Activated CD4-positive, alpha-beta T cell treated with anti-CD3 and anti-CD28 coated beads, Interleukin-10, Interleukin-2, amounts not matched to agents 100 ng/mL and 50 ng/mL, durations not matched to agents 16 hours and 8 hours (primary cell): Measurements from ENCODE around the gene CAPN13.

ENCODE experiments used
- DNase-seq: peaks from one replicate; pipeline ENCODE4 v3.0.0-alpha.2; 2020

Gene CAPN13

DNA sequence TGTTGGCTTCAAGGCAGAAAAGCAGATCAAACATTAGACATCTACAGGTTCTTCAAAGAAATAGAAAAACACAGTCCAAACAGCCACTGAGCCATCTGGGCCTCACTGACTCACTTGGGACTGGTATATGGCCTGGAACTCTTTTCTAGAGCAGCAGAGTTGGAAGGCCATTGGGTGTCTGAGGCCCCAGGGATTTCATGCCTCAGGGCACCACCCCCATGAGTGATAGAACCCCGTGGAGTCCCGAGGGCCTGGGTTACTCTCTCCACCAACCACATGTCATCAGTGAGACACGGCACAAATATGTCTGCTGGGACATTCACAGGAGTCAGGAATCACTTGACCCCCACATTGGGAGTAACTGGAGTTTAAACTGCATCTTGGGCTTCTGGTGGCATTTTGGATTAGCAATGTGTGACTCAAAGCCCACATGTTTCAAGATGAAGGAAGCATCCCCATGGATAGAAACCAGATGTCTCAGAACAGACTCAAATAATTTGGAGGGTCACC, 44.0 kb downstream of the CAPN13 start:
- no peak for DNase-seq

DNA sequence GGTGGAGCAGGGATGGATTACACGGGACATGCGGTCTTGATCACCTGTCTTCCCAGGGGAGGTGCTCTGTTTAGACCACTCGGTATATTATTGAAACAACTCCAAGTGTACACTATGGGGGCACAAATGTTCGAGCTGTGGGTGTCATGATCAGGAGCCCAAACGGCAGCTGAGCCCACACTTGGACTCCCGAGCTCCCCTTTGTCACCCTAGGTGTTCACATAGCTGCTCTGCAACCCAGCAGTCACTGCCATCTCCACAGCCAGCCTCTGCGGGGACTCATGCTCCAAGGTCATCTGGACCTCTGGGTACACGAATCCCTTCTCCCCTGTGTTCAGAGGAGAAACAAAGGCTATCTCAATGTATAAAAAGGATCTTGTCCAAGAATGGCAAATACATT, 46.0 kb downstream of the CAPN13 start:
- no peak for DNase-seq

DNA sequence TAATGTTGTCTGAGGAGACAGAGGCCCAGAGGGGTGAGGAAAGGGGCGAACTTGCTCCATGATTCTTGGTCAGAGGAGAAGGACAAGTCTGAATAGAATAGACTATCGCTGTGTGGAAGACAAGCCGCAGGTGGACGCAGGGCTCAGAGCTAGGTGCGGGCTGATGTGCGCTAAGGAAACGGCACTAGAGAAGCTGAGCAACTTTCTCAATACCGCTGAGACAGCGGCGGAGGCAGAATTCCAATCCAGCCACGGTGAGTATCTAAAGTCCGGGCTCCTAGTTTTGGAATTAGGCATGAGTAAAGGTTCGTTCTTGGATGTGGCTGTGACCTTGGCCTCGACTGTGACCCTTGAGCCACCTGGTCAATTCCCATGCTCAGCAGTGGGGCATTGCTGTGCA, 47.8 kb downstream of the CAPN13 start:
- no peak for DNase-seq

DNA sequence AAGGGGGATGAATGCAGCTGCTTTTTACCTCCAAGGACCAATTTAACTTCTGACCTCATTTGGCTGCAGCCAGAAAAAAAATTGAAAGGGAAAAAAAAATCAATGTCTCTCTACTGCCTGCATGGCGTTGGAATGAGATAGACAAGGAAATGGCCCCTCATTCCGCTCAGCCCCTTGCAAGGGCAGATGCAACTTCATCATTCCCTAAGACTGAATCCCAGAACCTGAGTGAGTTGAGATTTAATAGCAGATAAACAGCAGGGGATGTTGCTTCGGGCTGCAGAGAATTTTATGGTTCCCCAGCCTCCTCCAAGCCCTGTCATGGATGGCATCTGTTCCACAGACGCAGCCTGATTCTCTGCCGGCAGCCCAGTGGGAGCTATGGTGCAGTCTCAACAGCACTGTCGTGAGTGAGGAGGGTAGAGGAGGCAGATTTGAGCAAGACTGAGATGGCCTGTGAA, 49.0 kb downstream of the CAPN13 start:
- no peak for DNase-seq

DNA sequence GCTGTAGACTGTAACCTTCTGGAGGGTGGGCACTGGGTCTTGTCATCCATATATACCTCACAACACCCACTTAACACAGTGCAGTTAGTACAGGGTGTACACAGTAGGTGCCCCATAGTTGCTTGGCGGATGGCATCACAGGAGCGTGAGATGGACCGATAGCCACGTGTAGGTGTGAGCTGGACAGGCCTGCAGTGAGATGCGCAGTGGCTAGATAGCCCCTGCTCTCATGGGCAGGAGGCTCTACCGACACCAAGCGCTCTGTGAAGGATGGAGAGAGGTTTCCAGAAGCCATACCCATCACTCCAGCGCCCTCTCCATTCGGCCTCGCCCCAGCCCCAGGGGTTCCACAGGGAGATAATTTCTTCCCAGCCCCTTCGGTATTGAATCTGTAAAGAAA, 49.5 kb downstream of the CAPN13 start:
- no peak for DNase-seq

DNA sequence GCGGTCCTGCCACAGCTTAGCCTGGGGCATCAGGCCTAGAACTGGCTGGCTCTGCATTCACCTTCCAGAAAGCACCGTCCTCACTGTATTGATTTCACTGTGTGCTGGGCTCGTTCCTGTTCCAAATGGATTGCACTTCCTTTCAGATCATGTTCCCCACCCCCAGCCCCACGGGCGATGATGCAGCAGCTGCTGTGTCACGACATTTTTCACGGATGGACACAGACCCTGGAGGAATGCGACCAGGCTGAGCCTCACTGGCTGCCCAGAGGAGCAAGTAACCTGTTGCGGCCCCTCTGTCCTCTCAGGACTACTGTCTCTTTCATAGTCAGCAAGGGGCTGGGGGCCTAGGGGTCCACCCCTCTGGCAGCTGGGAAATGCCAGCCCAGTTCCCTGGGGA, 50.3 kb downstream of the CAPN13 start:
- no peak for DNase-seq

DNA sequence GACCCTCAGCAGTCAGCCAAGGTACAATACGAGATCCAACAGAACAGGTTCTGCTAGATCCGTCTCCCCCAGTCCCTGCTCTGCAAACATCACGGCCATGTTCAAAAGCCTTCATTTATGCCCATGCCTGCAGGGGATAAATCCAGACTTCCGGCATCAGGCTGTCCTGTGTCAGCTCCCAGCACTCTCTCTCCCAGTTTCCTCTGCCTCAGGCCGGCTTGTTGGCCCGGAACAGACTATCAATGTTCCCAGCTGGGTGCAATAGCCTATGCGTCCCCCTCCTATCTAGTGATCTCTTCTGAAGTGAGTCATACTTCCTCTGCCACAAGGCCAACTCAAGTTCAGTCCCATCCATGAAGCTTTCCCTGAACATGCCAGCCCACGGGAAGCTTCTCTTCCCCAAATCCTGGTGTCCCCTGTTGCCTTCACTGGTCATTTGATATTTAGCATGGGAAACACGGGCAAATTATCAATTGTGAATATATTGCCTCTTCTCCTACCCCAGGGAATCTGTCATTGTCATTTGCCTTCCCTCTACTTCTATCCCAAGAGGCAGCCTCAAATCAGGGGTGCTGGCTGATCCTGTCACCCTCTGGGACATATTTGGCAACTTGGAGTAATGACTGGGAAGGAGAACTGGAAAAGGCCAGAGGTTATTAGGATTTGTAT, 51.1 kb downstream of the CAPN13 start:
- DNase-seq, result no peak

DNA sequence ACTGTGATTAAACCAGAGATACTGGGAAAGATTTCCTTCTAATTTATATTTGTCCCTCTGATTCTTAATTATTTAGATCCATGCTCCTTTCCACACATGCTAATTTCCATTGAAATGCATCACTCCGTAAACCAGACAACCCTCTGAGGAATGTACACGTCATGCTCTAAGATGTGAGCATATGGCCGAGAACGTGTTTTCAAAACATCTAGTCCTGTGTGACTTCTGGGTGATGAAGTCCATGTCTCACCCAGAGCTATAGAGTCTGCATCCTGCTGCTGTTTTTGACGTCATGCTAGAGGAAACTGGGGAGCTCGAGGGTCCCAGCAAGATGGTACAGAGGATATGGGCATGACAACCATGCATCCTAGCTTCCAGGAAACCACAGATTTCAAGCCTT, 53.6 kb downstream of the CAPN13 start:
- no peak for DNase-seq

DNA sequence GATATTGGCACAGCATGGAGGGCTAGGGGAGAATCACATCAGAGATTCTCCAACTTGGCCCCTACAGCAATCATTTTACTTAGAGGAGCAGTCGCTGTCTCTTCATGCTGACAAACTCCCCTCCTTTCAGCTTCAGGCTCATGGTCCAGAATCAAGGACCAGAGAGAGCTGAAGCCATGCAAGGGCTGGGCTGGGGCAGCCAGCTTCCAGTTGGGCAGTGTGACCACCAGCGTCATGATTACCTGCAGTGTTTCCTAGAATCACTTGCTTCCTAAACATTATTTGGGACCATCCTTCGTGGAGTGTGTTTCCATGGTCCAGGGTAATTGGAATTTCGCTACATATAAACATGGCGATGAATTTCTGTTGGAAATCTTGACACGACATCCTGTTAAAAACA, 54.4 kb downstream of the CAPN13 start:
- DNase-seq, result no peak

DNA sequence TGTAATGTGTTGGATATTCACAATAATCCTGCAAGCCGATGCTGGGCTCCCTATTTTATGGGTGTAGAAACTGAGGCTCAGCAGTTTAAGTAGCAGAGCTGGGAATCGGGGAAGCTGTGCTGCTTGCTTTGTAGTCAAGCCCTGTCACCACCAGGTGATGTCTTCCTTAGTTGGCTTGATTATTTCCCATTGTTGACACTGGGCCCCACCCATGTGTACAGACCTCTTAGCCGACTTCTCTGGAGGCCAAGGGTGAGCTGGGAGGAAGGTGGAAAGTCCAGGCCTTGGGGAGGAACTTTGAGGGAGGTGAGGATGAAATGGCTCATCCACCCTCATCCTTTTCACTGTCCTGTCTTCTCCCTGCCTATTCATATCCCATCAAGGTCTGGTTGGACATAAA, 60.0 kb downstream of the CAPN13 start:
- no peak for DNase-seq

DNA sequence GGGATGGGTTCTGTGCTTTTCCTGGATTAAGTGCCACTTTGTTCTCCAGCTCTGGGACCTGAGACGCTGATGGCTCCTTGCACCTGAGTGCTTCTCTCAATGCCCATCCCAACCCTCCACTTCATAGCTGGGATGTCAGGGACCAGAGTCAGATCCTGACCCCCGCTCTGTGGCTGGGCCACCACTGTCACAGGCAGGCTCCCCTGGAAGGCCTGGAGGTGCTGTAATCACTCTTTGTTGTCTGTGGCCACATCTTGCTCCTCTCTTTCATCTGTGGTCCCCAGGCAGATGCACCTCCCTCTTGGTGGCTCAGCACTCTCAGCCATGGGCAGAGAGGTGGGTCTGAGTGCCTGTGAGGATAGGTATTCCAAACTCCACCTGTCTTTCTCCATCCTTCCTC, 62.4 kb downstream of the CAPN13 start:
- no peak for DNase-seq

DNA sequence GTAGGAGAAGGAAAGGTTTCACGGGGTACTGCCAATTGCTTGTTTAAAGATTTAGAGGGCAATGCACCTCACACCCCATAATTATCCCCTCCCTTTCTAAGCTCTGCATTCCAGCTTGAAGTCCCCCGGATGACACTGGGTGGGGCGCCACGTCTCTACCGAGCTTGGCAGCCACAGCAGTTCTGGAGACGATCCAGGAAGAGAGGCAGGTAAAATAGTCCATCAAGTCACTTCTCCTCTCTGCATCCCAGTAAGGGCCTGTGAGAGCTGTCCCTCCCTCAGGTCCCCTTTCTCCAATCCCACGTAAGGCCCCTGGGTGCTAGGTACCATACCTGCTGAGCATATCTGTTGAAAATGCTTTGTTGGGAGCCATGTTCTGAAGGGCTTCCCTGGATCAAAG, 65.7 kb downstream of the CAPN13 start:
- no peak for DNase-seq

DNA sequence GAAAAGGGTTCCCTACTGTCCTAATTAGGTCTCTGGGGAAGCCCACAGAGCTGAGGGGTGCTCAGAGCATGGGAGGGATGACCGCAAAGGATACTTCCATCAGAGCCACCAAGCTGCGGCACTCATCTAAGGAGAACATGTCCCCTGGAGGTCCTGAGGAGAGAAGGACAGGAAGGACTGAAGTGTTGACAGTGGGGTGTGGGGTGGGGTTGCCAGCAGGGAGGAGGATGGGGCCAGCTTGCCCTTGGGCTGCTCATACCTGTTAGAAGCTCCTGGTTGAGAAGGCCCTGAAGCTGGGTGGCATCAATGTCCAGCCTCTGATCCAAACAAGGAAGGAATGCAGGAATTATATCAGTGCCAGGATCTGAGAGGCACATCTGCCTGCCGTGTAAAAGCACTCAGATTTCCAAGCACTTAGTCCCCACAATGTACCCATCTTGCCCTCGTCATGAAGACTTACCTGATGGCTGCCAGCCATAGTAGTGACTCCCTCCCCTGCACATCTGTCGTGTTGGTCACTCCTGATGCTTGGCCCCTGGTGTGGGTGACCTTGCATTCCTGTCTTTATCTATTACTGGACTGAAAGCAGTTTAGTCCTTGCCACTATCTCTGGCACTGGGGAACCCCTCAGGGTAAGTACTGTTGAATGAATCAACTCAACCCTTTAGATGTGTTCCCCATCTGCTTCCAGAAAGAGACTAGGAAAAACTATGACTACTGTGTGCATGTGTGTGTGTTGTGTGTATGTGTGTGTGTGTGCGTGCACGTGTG, 68.9 kb downstream of the CAPN13 start:
- no peak for DNase-seq

DNA sequence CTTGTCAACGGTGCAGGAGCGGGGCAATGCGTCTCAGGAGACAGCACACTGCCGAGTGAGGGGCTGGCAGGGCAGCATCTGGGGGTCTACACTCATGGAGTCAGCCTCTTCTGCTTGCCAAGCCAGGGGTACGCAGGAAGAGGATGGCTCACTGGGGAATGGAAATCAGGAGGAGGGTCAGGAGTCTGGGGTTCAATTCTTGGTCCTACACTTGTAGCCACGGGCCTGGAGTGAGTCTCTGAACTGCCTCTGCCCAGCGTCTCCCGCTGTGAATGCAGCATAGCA, 70.0 kb downstream of the CAPN13 start:
- DNase-seq, result no peak

DNA sequence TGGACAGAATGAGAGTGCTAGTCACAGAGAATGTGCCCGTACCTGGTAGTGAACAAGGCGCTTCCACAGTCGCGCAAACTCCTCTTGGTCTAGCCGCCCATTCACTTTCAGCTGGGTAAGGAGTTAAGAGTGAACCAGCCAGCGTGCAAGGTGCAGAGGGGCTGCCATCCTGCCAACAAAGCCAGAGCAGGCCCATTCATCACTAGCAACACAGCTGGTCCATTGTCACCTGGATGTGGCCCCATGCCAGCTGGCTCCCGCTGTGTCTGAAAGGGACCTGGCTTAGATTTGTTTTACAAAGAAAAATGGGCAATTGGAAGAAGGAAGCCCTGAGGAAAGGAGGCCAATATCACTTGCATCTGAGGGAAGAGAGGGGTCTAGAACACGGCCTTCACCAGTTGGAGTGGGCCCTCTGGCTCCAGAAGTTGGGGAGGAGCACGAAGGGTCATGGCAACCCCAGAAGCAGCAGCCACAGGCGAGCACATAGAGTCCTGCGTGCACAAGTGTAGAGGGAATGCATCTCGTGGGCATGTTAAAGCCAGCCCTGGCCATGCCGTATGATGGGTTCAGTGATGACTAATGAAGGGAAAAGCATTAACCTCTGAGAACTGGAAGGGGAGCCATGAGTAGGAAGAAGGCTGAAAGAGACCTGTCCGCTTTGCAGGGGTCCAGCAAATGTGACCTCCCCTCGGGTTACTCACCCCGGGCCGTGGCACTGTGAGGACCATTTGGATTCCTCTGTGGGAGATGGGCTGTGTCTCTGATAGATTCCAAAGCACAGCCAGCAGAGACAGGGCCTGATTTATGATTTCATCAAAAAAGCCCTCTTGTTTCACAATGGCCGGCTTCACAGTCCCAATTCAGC, 70.6 kb downstream of the CAPN13 start:
- no peak for DNase-seq

DNA sequence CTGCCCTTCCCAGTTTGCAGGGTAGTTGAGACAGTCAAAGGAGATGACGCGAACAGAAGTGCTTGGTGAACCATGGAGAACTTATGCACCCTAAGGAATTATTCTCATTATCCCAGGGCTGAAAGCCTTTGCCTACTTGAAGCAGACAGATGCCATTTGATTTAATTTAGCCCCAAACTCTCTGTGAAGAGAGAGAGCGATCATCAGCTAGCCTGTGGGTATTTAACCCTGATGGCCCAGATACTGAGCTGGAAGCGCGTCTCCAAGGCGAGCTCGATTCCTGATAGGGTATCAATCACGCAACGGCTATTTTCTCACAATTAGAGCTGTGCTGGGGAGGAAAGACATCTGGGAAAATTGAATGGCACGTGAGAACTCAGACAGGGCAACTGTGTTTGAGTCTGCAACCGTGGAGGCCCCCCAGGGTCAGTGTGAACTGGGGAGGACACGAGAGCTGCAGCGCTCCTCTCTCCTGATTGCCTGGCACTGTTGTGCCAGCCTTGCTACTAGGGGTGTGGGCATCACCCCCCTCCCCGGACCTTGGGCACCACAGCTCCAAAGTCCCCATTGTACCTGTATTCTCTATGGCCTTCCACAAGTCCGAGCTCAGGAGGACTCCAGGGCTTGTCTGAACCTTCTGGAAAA, 73.2 kb downstream of the CAPN13 start:
- DNase-seq, result no peak

DNA sequence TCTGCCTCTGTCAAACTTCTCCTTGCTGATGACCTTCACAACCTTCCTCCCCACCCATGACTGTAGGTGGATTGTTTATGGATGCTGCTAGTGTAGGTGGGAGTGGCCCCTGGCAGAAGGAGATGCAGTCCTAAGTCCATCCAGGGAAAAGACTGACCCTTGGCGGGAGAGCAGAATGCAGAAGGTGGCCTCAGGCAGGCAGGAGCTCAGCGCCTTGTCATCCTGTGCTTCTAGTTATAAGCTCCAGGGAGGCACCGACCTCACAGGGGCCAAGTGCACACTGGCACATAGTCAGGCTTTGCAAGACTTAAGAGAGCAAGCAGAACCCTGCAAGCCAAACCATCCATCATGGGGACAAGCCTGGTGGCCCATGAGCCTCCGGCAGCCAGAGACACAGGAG, 74.4 kb downstream of the CAPN13 start:
- no peak for DNase-seq

DNA sequence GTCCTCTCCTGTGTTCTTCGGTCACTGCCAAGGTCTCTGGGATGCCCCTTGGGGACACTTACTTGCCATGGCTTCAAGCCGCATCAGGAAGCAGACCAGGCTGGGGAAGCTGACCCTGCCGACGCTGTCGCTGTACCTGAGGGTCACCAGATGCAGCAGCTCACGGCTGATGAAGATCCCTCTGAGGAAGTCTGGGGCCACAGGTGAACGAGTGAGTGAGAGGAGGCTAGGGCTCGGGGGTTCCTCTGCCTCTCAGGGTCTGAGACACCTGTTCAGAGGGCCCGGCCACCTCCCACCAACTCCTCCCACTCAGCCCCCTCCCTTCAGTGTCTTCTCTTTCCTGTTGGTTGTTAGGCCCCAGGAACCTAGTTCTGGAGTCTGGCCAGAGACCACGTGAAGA, 74.9 kb downstream of the CAPN13 start:
- no peak for DNase-seq

DNA sequence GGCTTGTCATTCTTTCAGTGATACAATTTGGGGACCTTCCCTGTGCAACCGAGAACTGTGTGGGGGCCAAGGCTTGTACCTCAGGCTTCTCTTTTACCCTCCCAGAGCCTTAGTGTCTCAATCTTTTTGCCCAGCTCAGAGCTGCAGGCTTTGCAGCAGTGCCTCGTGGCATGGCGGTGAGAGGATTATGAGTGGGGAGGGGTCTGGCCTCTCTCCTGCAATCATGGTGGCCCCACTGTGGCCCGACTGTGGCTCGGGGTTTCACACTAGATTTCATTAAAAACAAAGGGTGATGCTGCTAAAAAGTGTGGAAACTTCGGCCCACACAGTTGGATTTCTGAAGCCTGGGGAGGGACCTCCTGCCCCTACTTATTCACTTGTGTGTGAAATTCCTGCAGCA, 75.5 kb downstream of the CAPN13 start:
- no peak for DNase-seq

DNA sequence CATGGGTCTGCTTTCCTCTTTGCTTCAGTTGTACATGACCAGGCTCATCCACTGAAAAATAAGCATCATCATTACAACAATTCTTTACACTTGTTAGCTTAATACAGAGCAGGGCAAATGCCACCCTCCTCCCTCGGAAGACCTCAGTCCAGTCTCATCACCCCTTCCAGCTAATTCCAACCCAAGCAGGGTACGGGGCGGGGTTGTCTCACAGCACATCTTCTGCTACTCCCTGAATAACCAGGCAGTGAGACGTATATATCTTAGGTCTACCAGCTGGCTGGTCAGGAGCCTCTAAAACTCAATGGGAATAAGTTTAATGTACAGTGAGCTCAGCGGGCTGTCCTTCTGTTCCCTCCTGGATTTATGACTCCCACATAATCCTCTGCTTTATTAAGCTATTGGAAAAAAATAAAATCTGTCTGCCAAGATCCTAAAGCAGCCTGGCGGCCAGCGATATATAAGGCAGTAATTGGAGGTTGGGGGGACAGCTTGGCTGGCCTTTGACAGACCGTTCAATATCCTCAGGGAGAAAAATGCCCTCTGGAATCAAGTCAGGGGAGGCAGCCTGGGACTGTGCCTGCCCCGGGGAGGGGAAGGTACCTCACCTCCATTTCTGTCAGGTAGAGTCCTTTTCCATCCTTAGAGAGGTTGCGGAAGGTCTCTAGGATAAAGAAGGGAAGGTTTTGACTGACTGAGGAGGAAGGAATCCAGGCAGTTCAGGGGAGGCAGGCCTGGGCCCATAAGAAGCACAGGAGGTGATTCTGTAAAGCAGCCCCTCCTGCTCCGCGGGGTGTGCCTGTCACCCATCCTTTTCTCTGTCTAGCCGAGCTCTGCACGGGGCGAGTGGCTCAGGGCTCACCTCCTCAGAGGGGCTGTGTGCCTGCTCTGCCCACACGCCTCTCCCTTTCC, 76.3 kb downstream of the CAPN13 start:
- DNase-seq, result no peak

DNA sequence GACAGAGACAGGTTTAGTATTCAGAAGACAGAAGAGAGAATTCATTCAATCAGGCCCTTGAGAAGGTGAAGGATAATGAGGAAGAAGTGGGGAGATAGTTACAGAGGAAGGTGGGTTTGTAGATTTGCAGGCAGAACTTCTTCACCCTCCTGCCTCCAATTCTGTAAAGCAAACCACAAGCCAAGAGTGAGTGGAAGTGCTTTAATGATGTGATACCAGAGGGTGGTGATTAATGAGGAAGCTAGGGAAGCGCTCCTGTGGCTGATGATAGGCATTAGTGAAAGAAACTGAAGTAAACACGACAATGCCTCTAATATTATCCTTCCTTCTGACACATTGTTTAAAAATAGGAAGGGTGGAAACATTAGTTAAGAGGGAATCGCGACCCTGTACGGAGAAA, 78.2 kb downstream of the CAPN13 start:
- DNase-seq, result no peak
